ENCODE data around the gene ELMOD3.
"Not testable (repeated sequence)": the region's sequence is repeated elsewhere in the genome, so short reads cannot be mapped to it uniquely, and the experiment has no call there.

Gene ELMOD3

DNA sequence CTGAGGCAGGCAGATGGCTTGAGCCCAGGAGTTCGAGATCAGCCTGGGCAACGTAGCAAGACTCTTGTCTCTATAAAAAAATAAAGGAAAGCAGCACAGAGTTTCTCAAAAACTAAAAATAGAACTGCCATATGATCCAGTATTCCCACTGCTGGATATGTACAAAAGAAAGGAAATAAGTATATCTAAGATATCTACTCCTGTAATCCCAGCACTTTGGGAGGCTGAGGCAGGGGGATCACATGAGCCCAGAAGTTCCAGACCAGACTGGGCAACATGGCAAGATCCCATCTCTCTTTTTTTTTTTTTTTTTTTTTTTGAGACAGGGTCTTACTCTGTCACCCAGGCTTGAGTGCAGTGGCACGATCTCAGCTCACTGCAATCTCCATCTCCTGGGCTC, 24.9 kb upstream of the ELMOD3 start:
- not testable (repeated sequence) for DNase-seq

DNA sequence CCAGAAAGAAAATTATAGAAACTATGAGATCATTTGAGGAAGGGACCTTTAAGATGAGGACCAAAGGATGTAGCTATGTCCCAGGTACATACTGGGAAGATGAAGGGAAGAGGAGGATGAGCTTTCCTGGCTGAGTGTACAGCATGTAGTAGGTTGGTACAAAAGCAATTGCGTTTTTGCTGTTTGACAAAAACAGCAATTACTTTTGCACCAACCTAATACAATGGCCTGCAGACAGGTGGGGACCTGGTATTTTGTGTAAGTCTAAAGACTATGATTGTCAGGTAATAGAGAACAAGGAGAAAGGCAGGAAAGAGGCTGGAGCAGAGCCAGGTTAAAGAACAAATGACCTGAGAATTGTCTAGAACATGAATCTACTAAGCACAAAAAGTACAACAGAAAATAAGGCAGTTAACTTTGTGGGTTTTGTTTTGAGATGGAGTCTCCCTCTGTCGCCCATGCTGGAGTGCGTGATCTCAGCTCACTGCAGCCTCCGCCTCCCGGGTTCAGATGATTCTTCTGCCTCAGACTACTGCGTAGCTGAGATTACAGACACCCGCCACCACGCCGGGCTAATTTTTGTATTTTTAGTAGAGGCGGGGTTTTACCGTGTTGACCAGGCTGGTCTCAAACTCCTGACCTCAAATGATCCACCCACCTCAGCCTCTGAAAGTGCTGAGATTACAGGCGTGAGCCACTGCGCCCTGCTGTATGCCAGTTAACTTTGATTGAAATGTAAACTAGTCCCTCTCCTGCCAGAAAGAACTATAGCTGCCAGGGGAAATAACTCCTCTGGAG, 23.5 kb upstream of the ELMOD3 start:
- DNase-seq, result no peak

DNA sequence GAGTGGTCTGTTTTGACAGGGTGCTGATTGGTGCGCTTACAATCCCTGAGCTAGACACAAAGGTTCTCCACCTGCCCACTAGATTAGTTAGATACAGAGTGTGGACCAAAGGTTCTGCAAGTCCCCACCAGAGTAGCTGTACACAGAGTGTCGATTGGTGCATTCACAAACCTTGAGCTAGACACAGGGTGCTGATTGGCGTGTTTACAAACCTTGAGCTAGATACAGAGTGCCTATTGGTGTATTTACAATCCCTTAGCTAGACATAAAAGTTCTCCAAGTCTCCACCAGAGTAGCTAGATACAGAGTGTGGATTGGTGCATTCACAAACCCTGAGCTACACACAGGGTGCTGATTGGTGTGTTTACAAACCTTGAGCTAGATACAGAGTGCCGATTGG, 20.7 kb upstream of the ELMOD3 start:
- DNase-seq, result not testable (repeated sequence)

DNA sequence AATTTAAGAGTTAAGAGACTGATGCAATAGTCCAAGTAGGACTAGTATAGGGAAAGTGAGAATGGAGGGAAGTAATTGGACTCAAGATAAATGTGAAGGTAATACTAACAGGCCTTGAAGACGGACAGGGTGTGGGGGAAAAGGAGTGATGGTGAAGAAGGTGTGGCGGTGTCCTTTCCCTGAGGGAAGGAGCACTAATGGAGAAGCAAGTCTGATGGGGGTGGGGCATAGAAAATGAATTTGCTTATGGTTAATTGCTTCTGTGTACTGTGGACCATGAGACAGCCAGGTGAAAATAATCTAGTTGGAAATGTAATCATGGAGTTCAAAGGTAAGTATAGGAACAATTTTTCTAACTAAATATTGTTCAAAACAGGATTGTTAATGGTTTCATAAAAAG, 19.6 kb upstream of the ELMOD3 start:
- DNase-seq, result no peak

DNA sequence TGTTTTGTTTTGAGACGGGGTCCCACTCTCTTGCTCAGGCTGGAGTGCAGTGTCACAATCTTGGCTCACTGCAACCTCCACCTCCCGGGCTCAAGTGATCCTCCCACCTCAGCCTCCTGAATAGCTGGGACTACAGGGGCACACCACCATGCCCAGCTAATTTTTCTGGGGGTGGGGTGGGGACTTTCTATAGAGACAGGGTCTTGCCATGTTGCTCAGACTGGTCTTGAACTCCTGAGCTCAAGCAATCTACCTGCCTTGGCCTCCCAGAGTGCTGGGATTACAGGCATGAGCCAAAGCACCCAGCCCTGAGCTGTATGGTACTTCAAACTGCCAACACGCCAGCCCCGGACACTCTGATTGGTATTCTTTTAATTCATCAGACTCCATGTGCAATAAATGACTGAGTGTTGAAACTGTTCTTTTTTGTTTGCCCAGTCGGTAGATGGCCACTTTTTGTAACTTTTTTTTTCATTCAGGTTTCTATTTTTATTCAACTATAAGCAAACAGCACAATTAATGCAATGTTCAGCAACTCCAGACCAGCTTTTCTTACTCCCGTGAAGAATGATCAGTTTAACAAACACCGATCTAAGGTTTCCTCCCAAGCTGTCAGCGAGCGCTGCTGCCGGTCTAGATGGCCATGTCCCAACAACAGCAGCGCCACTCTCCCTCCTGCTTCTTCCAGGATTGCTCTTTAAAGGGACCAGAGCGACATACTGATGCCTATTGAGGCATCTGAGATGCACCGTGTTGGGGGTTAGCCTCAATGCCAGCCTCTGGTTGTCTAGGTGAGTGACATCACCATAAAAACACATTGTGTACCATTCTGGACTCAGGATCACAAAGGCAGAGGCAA, 14.3 kb upstream of the ELMOD3 start:
- no peak for DNase-seq

DNA sequence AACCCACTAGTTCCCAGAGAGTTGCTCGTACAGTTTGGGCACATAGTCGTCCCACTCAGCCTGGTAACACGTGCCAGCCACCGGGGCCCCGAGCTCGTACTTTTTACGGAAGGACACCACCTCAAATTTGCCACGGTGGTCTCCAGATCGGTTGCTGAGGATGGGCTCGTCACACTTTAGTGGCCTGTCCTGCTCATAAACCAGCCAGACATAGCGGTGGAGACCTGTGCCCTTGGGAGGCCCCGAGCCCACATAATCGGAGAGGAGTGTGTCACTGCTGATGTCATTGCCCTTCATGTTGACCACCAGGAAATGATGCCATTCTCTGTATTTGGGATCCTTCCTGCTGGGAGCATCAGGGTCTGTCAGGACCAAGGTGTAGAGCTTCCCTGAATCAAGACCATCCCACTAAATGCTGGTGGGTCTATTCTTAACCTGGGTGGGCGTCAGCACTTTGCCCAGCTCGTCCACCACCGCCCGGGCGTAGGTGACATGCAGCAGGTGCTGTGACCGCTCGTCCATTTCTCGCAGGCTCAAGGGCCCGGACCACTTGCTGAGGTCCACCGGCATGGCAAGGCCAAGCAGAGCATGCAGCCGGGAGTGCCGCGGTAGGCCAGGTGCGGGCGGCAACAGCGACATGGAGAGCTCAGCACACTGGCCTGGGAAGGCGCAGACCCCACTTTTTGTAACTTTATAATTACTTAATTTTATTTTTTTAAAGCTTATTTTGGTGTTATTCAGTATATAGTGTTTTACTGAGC, 13.1 kb upstream of the ELMOD3 start:
- DNase-seq, result no peak

DNA sequence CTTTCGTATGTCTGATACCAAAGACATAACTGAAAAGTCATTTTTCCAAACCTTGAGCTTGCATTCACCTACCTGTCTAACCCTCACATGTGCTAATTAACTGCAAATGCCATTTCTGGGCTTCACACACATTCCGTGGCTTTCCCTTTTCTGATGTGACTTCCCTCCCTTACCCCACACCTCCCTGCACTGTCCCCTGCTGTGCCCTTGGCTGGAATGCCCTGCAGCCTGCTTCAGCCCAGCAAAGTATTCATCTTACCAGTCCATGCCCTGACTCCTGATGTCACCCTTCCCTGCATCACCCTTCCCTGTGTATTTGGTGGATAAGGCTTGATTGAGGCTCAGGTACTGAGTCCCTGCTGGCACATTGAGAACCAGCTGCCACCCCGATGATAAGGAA, 12.4 kb upstream of the ELMOD3 start:
- DNase-seq, result peak; percentile 6

DNA sequence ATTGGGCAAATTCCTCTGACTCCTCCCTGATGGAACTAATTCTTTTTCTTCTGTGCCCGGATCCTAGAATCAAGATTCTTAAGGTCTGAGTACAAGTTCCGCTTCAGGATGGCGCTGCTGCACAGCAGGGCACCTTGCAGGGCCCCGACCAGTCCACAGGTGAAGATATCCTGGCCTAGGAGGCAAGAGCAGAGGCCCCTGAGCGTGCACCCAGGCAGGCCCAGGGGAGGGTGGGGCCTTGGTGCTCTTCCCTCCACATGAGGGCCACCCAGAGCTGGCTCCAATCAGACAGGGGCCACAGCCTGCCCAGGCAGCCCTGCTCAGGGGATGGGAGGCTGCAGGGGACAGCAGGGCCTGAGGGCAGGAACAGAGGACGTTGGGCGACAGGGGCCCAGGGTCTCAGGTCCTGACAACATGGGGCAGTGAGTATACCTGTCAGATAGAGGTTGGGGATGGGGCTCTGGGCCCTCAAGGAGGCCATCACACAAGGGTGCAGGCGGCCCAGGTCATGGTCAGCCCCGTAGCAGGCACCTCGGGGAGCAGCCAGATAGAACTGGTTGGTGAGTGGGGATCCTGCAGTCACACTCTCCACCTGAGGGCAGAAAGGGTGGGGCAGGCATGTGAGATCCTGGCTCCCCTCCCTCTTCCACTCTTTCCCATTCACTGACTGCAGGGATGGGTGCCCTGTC, 11.2 kb upstream of the ELMOD3 start:
- not testable (repeated sequence) for DNase-seq

DNA sequence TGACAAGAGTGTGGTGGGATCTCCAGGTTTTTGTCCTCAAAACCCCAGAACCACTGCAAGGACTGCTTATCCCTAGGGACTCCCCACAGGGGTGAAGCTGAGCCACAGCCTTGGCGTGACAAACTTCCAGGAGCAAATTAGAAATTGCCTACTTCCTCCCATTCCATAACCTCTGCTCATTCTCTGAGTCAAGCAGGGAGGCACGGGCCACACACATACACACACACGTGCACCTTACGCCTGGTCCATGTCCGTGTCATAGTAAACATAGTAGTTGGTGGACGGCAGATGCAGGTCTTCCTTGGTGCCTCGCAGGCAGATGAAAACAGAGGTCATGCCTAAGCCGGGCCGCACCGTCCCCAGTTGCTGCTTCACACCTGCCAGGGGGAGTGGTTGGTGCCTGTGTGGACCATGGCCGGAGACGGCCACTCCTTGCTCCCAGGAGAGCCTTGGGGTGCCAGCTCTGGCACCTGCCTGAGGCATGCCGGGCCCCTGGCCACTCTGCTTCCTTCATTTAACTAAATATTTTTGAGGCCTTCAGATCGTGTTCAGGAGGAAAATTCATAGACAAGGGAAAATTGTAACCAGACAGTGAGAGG, 10.1 kb upstream of the ELMOD3 start:
- no peak for DNase-seq

DNA sequence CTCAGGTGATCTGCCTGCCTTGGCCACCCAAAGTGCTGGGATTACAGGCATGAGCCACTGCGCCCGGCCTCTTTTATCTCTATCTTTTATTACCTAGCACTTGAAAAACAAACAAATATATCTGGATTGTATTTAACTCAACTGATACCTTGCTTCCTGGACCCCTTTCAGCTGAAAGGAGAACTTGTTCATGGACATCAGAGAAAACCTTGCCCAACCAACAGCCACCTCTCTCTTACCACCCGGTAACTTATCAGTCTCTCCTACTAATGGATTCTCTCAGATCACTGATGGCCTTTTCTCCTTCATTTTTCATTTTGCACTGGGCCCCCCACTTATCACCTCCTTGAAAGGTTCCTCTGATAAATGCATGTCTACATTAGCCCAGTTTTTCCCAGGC, 7.0 kb upstream of the ELMOD3 start:
- no peak for DNase-seq

DNA sequence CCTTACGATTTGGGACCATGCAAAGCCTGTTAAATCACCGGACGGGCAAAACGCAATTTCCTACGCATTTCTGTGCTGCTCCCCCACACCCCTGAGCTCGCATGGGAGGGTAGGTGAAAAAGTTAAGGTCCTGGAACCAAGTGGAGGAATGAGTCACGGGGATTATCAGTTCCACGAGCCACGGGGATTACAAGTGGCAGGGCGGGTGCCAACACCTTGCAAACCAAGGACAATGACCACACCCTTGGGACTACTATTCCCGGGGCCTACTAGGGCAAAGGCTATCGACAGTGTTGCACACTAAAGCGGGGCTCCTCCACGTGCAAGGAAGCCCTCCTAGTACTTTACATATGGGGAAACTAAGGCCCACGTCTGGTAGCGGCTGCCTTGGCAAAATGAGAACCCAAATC, 688 bp upstream of the ELMOD3 start:
- peak; percentile 28 for DNase-seq

DNA sequence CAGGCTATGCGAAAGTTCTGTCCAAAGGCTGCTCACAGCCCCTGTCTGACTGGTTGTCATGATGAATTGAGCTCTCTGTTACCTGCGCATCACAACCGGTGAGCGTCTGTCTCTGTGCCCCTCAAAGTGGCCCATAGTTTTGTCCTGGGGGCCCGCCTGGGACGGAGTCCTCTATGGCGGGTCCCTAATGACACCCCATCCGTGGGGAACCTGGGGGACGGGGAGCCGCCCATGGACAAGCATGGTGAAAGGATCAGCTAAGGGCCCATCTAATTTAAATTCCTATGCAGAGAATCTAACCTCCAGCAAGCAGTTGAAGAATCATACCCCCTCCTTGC, 473 bp downstream of the ELMOD3 start:
- no peak for DNase-seq

DNA sequence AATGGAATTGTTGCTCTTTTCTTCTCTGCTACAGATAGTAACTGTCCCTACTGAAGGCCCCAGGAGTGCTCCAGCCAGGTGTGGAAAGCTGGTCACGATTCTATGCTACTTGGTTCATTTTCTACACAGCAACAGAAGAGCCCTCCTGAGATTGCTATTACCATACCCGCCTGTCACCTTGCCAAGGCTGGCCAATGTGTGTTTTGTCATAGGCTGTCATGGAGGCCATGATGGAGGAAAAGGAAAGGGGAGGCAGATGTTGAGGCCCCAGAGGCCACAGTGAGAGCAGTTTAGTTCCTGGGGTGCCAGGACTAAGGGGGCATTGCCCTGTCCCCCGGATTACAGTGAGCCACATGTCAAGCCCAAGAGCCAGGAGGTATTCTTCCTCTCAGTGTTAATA, 952 bp downstream of the ELMOD3 start:
- DNase-seq, result peak; percentile 29

DNA sequence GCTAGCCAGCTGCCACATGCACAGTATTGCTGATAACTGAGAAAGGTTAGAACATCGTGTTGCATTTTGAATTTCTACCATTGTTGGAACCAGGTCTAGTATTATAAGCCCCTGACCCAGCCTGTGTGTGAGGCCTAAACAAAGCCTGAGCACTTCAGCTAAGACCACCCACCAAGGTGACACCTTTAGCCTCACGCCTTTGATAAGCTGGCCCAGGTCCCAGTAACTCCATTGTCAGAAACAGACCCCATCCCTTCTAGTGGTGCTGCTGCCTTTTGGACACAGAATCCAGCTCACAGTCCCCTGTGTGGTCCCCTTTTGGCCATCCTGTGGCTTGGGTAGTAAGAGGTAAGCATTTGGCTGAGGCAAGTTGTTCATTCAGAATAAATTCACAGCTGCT, 1.6 kb downstream of the ELMOD3 start:
- no peak for DNase-seq

DNA sequence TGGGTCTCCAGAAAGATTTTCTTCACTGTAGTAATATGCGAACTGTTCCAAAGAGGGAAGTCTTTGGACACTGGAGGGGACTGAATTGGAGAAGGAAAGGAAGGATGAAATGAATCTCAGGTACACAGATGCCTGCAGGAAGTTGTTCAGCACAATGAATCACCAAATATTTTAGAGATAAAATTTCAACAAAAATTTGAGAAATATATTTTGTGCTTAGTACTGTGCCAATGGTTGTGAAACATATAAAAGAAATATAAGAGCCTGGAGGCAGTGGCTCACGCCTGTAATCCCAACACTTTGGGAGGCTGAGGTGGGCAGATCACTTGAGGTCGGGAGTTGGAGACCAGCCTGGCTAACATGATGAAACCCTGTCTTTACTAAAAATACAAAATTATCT, 3.2 kb downstream of the ELMOD3 start:
- DNase-seq, result no peak

DNA sequence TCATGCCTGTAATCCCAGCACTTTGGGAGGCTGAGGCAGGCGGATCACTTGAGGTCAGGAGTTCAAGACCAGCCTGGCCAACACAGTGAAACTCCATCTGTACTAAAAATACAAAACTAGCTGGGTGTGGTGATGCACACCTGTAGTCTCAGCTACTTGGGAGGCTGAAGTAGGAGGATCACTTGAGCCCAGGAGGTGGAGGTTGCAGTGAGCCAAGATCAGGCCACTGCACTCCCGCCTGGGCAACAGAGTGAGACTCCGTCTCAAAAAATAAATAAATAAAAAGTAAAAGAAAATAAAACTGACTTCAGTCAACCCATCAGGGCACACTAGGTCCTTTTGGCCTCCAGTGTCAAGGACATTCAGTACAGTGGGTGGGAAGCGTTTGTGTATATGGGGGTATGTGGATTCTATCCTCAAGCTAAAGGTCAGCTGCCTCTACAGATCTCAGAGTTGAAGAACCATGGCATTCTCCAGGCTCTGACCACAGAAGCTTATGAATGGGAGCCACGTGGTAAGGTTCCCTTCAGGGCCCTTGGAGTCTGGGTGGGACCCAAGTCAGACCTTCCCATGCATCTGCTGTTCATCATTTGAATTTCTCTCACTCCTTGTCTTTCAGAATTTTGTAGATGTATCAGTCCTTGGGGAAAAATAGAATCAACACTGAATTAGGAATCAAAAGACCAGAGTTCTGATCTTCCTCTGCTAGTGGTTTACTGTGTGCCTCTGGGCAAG, 8.3 kb downstream of the ELMOD3 start:
- not testable (repeated sequence) for DNase-seq

DNA sequence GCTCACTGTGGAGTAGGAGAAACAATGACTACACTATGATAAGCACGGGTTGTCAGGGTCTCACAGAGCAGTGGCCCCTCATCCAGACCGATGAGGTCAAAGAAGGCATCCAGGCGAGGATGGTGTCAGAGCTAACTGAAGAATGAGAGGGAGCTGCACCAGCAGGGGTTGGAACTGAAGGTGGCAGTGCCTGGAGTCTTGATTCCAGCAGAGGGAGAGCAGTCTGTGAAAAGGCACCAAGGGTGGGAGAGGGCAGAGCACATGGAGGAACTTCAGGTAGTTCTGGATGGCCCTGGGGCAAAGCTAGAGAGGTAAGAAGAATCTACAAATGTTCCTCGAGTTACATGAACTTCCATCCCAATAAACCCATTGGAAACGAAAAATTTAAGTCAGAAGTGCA, 12.6 kb downstream of the ELMOD3 start:
- DNase-seq, result no peak

DNA sequence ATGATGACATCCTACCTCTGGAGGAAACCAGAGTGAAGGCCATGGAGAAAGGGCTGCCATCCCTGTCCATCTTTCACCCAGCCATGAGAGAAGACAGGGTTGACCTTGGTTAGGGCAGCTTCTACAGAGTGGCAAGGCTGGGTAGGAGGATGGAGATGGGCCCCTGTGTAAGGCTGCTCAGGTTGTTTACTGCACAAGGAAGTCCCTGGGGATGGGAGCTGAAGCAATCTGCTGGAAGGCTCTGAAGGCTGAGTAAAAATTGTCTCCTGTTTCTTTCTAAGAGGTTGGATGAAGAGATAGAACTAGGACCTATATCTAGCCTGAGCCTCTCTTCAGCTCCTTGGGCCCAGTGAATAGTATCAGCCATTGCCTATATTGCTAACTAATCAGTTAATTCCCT, 14.4 kb downstream of the ELMOD3 start:
- DNase-seq, result no peak

DNA sequence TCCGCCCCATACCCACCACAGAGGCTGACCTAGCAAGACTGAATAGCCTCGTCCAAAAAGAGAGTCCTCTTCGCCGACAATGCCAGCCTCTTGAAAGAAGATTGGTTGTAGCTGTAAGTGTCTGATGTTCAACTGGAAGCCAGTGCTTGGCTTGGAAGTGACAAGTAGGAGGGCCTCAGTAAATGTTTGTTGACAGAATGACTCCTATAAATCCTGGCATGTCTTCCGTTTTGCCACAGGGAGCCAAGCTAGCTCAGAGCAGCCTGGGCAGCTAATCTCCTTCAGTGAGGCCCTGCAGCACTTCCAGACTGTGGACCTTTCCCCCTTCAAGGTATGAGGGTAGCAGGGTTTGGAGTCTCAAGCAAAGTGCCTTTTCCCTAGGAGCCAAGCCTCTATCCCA, 14.9 kb downstream of the ELMOD3 start:
- no peak for DNase-seq

DNA sequence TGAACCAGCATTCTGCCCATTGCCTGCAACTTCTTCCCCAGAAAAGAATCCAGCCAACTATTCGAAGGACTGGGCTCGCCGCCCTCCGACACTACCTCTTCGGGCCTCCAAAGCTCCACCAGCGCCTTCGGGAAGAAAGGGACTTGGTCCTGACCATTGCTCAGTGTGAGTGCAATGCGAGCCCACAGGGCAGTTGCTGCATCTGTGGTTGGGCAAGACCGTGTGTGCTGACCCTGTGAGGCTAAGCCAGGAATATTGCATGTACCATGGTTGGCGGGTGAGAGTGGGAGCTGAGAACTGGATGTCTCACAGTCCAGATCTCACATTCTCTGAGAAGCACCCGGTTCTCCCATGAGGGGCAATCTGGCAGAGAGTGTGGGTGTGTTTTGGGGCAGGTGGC, 16.5 kb downstream of the ELMOD3 start:
- no peak for DNase-seq

DNA sequence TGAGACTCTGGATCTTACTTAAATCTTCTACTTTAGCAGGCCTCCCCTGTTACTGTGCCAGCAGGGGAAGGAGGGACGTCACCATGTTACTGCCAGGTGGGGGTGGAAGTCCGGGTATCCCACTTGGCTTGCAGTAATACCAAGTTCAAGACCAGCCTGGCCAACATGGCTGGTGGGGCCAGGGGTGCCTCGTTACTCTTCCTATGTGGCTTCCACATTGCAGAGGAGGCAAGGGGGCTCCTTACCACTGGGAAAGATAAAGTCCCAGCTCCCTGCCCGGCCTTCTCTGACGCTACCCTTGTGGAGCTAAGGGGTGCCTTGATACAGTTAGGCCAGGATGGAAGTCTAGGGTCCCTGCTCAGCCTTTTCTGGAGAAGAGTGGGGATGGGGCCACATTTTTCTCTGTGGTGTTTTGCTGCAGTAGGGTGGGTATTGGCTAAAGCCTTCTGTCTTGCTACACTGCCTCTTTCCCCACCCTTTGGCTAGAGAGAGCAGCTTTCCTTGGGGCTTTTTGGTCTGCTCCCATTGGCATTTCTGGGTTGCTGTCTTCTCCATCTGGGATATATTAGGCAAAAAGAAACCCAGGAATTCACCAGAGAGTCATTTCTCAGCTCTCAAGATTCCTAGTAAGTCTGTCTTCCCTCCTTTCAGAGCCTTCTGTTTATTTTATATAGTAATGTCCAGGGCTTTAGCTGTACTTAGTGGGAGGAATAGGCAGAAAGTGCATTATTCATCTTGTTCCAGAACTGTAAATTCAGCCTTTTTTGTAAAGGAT, 21.9 kb downstream of the ELMOD3 start:
- no peak for DNase-seq
